GM12891 (cell line): ENCODE results near the gene IRF9.

Source experiments
- POLR2A ChIP-seq: IDR thresholded peaks from 2 replicates; pipeline ENCODE4 v1.6.1; 2011; ENCODE audit warnings: low read depth, low read length, control low read depth
- POLR2AphosphoS5 ChIP-seq: IDR thresholded peaks from 2 replicates; pipeline ENCODE4 v1.6.1; 2011; ENCODE audit warnings: low read depth, low read length, control low read depth

GRCh38 chr14:24146978-24147760 lies 13.9 kb upstream of the IRF9 start, which contains the start of gene RNF31:
- TF ChIP-seq POLR2A = no peak
- TF ChIP-seq POLR2AphosphoS5 = peak; percentile 30; the same call in 1 of the 2 replicates
